Natural killer cell (primary cell): ENCODE measurements around the gene LYRM4. TPM values are rescaled to one million over a fixed set of nuclear protein-coding genes. Genes with fewer than 3 reads are reported as not detected.

Source experiments
- ATAC-seq, 3 donors: fragments of 150-1000 bp in 2 of 3; fragments of 200-7000 bp in 1 of 3; cut with Tn5 transposase; 1 replicate in 1 of 3; 2 replicates in 2 of 3; pipeline ENCODE4 v1.10.0; 2021; ENCODE audit warnings: mild to moderate bottlenecking in 2 of 3, moderate library complexity in 2 of 3
- DNase-seq, 2 donors: peaks; one replicate each; pipeline versions ENCODE4 v3.0.0 to v3.0.0-alpha.2; 2013 to 2021; ENCODE audit warnings: mixed read lengths in 1 of 2
- H3K27ac ChIP-seq: one replicate; pipeline ENCODE4 v1.5.1; 2013; ENCODE audit warnings: mild to moderate bottlenecking, low read length
- H3K27me3 ChIP-seq: one replicate; pipeline ENCODE4 v1.6.1; 2013; ENCODE audit warnings: low read length; ENCODE audit not compliant: control insufficient read depth, insufficient read depth
- H3K36me3 ChIP-seq: one replicate; pipeline ENCODE4 v1.6.1; 2013; ENCODE audit warnings: low read length; ENCODE audit not compliant: control insufficient read depth, insufficient read depth
- H3K4me1 ChIP-seq: one replicate; pipeline ENCODE4 v1.6.1; 2013; ENCODE audit warnings: low read length; ENCODE audit not compliant: control insufficient read depth, insufficient read depth
- H3K4me3 ChIP-seq: one replicate; pipeline ENCODE4 v1.5.1; 2013; ENCODE audit warnings: low read length
- H3K9me3 ChIP-seq: one replicate; pipeline ENCODE4 v1.6.1; 2013; ENCODE audit warnings: low read length; ENCODE audit not compliant: control insufficient read depth, insufficient read depth
- H3K27ac Mint-ChIP-seq, 2 donors: one replicate each; pipeline ENCODE4 v1.8.0; 2022; ENCODE audit warnings: mild to moderate bottlenecking in 2 of 2, mixed read lengths in 2 of 2, moderate library complexity in 1 of 2
- H3K27me3 Mint-ChIP-seq, 2 donors: one replicate each; pipeline ENCODE4 v1.8.0; 2022; ENCODE audit warnings: low read depth in 2 of 2, mixed read lengths in 2 of 2
- H3K36me3 Mint-ChIP-seq: one replicate; pipeline ENCODE4 v1.8.0; 2022; ENCODE audit warnings: mixed read lengths
- H3K4me1 Mint-ChIP-seq, 2 donors: one replicate each; pipeline ENCODE4 v1.8.0; 2022; ENCODE audit warnings: mixed read lengths in 2 of 2
- H3K4me3 Mint-ChIP-seq: one replicate; pipeline ENCODE4 v1.8.0; 2022; ENCODE audit warnings: mild to moderate bottlenecking, moderate library complexity, mixed read lengths
- H3K9me3 Mint-ChIP-seq, 2 donors: one replicate each; pipeline ENCODE4 v1.8.0; 2022; ENCODE audit warnings: mixed read lengths in 2 of 2
- CTCF ChIP-seq: fragments of 200-600 bp; IDR thresholded peaks from one replicate; pipeline ENCODE4 v1.8.0; 2022; ENCODE audit warnings: antibody characterized with exemption
- WGBS: methylation state at CpG from one replicate; pipeline ENCODE4 v1.1.7; 2013; ENCODE audit warnings: missing lambda C conversion rate; ENCODE audit not compliant: insufficient coverage; 5-methylcytosine and 5-hydroxymethylcytosine counted together
- intact Hi-C: fragments of 100-400 bp; cut with micrococcal nuclease; formaldehyde crosslinking; loops from one replicate; pipeline ENCODE4 v1.14.2; 2022
- total RNA-seq, 4 donors: library from RNA; stranded (reverse); fragments of 120-200 nt in 1 of 4; gene quantifications; one replicate each; pipeline versions ENCODE4 v1.2.3 to v1.2.4, GENCODE V29; 2013 to 2022

LYRM4 gene
- total RNA-seq, 3 donors from 2014 or later (not counting 1 experiment from before 2014, with no cell fraction given): 9.1 to 11.4 (median 11.1) TPM

GRCh38 chr6:5116243-5116991 is 144.3 kb downstream of the LYRM4 start:
- no peaks in the 10 kb centered on the region for H3K27me3 ChIP-seq
- intact Hi-C loops: no loop called here
- Mint-ChIP-seq H3K27me3 (no peaks in the 10 kb centered on the region), H3K9me3 (no peaks in the 10 kb centered on the region), H3K36me3 (no peaks in the 10 kb centered on the region), H3K27ac (no peak overlapping the region), H3K4me1 (no peaks in the 10 kb centered on the region), H3K4me3 (no peak overlapping the region)
- no peaks in the 10 kb centered on the region for H3K9me3 ChIP-seq
- no peak for ATAC-seq
- 94% methylated on average over 9 of the region's 9 CpGs for WGBS
- H3K27ac ChIP-seq: no peak overlapping the region
- H3K4me3 ChIP-seq: no peak overlapping the region
- no peaks in the 10 kb centered on the region for H3K4me1 ChIP-seq
- no peak for DNase-seq
- H3K36me3 ChIP-seq: no peaks in the 10 kb centered on the region
- no peak for TF ChIP-seq CTCF

GRCh38 chr6:5115168-5115567 is 145.6 kb downstream of the LYRM4 start:
- H3K4me1 ChIP-seq: no peaks in the 10 kb centered on the region
- intact Hi-C loops: no loop called here

GRCh38 chr6:5113096-5113495 is 147.7 kb downstream of the LYRM4 start:
- TF ChIP-seq CTCF: no peak
- ATAC-seq (no peak), DNase-seq (no peak)
- Histone ChIP-seq H3K36me3 (no peaks in the 10 kb centered on the region), H3K9me3 (no peaks in the 10 kb centered on the region), H3K27me3 (no peaks in the 10 kb centered on the region), H3K4me1 (no peaks in the 10 kb centered on the region), H3K4me3 (no peak overlapping the region), H3K27ac (no peak overlapping the region)
- H3K4me1 Mint-ChIP-seq: no peaks in the 10 kb centered on the region
- WGBS: 98% methylated on average over 13 of the region's 13 CpGs
- intact Hi-C loops: no loop called here
- H3K27ac Mint-ChIP-seq: no peak overlapping the region
- no peak overlapping the region for H3K4me3 Mint-ChIP-seq
- no peaks in the 10 kb centered on the region for H3K9me3 Mint-ChIP-seq
- no peaks in the 10 kb centered on the region for H3K27me3 Mint-ChIP-seq
- H3K36me3 Mint-ChIP-seq: no peaks in the 10 kb centered on the region

More at GRCh38 chr6:5115168-5115567, 145.6 kb downstream of the LYRM4 start:
- no peak overlapping the region for H3K27ac Mint-ChIP-seq
- H3K4me3 Mint-ChIP-seq: no peak overlapping the region
- no peak for TF ChIP-seq CTCF
- Histone ChIP-seq H3K27ac (no peak overlapping the region), H3K4me3 (no peak overlapping the region), H3K36me3 (no peaks in the 10 kb centered on the region), H3K27me3 (no peaks in the 10 kb centered on the region), H3K9me3 (no peaks in the 10 kb centered on the region)
- H3K36me3 Mint-ChIP-seq: no peaks in the 10 kb centered on the region
- WGBS: 97% methylated on average over 10 of the region's 10 CpGs
- H3K4me1 Mint-ChIP-seq: no peaks in the 10 kb centered on the region
- H3K9me3 Mint-ChIP-seq: no peaks in the 10 kb centered on the region
- DNase-seq (no peak), ATAC-seq (no peak)
- no peaks in the 10 kb centered on the region for H3K27me3 Mint-ChIP-seq
